Mononuclear cell (primary cell): ENCODE results near the gene CORO1C. TPM values are rescaled to one million over a fixed set of nuclear protein-coding genes. Genes with fewer than 3 reads are reported as not detected.
"Not testable (repeated sequence)": the region's sequence is repeated elsewhere in the genome, so short reads cannot be mapped to it uniquely, and the experiment has no call there.

Source experiments
- H3K27me3 ChIP-seq: 2 replicates; pipeline ENCODE4 v1.6.0; 2011; ENCODE audit warnings: low read length, control low read depth; ENCODE audit not compliant: insufficient read depth
- H3K4me1 ChIP-seq: 2 replicates; pipeline ENCODE4 v1.5.1; 2011; ENCODE audit warnings: mild to moderate bottlenecking, low read length, control low read depth; ENCODE audit not compliant: insufficient read depth
- H3K4me3 ChIP-seq: 2 replicates; pipeline ENCODE4 v1.5.1; 2011; ENCODE audit warnings: mild to moderate bottlenecking, low read length, moderate library complexity
- H3K9me3 ChIP-seq: 2 replicates; pipeline ENCODE4 v1.5.1; 2011; ENCODE audit warnings: low read depth, mild to moderate bottlenecking, control low read depth, low read length
- total RNA-seq: library from RNA; depleted of rRNA; stranded (reverse); fragments of >200 nt; gene quantifications from one replicate; pipeline ENCODE4 v1.2.3, GENCODE V29; 2012

CORO1C gene
- total RNA-seq, 1 donor, result 86.3 TPM

GRCh38 chr12:108666401-108666881, 64.9 kb downstream of the CORO1C start:
- H3K27me3 ChIP-seq, result no peaks in the 10 kb centered on the region
- H3K9me3 ChIP-seq, result no peaks in the 10 kb centered on the region
- no peak overlapping the region for H3K4me3 ChIP-seq
- H3K4me1 ChIP-seq, result peaks cover 56% of the 10 kb centered on the region

- Histone ChIP-seq H3K4me3 (no peak overlapping the region), H3K4me1 (peaks cover 56% of the 10 kb centered on the region), H3K9me3 (no peaks in the 10 kb centered on the region), H3K27me3 (no peaks in the 10 kb centered on the region)
Observed at GRCh38 chr12:108665608-108666202, 65.6 kb downstream of the CORO1C start.

- Histone ChIP-seq H3K4me1 (peaks cover 56% of the 10 kb centered on the region), H3K9me3 (no peaks in the 10 kb centered on the region), H3K4me3 (no peak overlapping the region), H3K27me3 (no peaks in the 10 kb centered on the region)
Observed at GRCh38 chr12:108664338-108665258, 66.7 kb downstream of the CORO1C start.

- H3K27me3 ChIP-seq, result no peaks in the 10 kb centered on the region
- H3K4me1 ChIP-seq, result peaks cover 56% of the 10 kb centered on the region
- no peaks in the 10 kb centered on the region for H3K9me3 ChIP-seq
- H3K4me3 ChIP-seq, result no peak overlapping the region
Observed at GRCh38 chr12:108663324-108664015, 67.8 kb downstream of the CORO1C start.

- H3K27me3 ChIP-seq, H3K9me3 ChIP-seq, H3K4me3 ChIP-seq: not testable (repeated sequence)
- H3K4me1 ChIP-seq, result peaks cover 11% of the 10 kb centered on the region
Observed at GRCh38 chr12:108658115-108658514, 73.2 kb downstream of the CORO1C start.

- no peaks in the 10 kb centered on the region for H3K27me3 ChIP-seq
- peaks cover 9% of the 10 kb centered on the region for H3K4me1 ChIP-seq
- no peak overlapping the region for H3K4me3 ChIP-seq
Observed at GRCh38 chr12:108657130-108657745, 74.1 kb downstream of the CORO1C start.

GRCh38 chr12:108656247-108656646, 75.1 kb downstream of the CORO1C start:
- not testable (repeated sequence) for H3K4me3 ChIP-seq, H3K4me1 ChIP-seq, H3K27me3 ChIP-seq, H3K9me3 ChIP-seq

More at GRCh38 chr12:108657130-108657745, 74.1 kb downstream of the CORO1C start:
- H3K9me3 ChIP-seq, result no peaks in the 10 kb centered on the region

- not testable (repeated sequence) for H3K4me1 ChIP-seq, H3K9me3 ChIP-seq, H3K27me3 ChIP-seq, H3K4me3 ChIP-seq
Observed at GRCh38 chr12:108655812-108656175, 75.5 kb downstream of the CORO1C start.

GRCh38 chr12:108654622-108655021, 76.7 kb downstream of the CORO1C start:
- H3K4me1 ChIP-seq, H3K27me3 ChIP-seq, H3K4me3 ChIP-seq, H3K9me3 ChIP-seq: not testable (repeated sequence)

- Histone ChIP-seq H3K27me3 (no peaks in the 10 kb centered on the region), H3K4me1 (peaks cover 9% of the 10 kb centered on the region), H3K9me3 (no peaks in the 10 kb centered on the region), H3K4me3 (no peak overlapping the region)
Observed at GRCh38 chr12:108653922-108654321, 77.4 kb downstream of the CORO1C start.

GRCh38 chr12:108653082-108653516, 78.2 kb downstream of the CORO1C start:
- Histone ChIP-seq H3K4me3 (no peak overlapping the region), H3K27me3 (no peaks in the 10 kb centered on the region), H3K9me3 (no peaks in the 10 kb centered on the region), H3K4me1 (peaks cover 9% of the 10 kb centered on the region)

GRCh38 chr12:108650083-108650482, 81.2 kb downstream of the CORO1C start:
- H3K27me3 ChIP-seq, result no peaks in the 10 kb centered on the region
- H3K9me3 ChIP-seq, result no peaks in the 10 kb centered on the region
- H3K4me1 ChIP-seq, result peaks cover 18% of the 10 kb centered on the region
- H3K4me3 ChIP-seq, result no peak overlapping the region

- peaks cover 18% of the 10 kb centered on the region for H3K4me1 ChIP-seq
- no peaks in the 10 kb centered on the region for H3K27me3 ChIP-seq
- H3K4me3 ChIP-seq, result no peak overlapping the region
- H3K9me3 ChIP-seq, result no peaks in the 10 kb centered on the region
Observed at GRCh38 chr12:108649669-108650068, 81.6 kb downstream of the CORO1C start.

- no peak overlapping the region for H3K4me3 ChIP-seq
- no peaks in the 10 kb centered on the region for H3K9me3 ChIP-seq
Observed at GRCh38 chr12:108649126-108649525, 82.2 kb downstream of the CORO1C start.

GRCh38 chr12:108648371-108648770, 82.9 kb downstream of the CORO1C start:
- H3K27me3 ChIP-seq, result no peaks in the 10 kb centered on the region
- H3K9me3 ChIP-seq, result no peaks in the 10 kb centered on the region
- H3K4me3 ChIP-seq, result no peak overlapping the region
- H3K4me1 ChIP-seq, result peaks cover 16% of the 10 kb centered on the region

More at GRCh38 chr12:108649126-108649525, 82.2 kb downstream of the CORO1C start:
- Histone ChIP-seq H3K4me1 (peaks cover 19% of the 10 kb centered on the region), H3K27me3 (no peaks in the 10 kb centered on the region)
